Upper lobe of right lung (tissue), 1 donor: ENCODE results near the gene OR2W1. TPM values are rescaled to one million over a fixed set of nuclear protein-coding genes. Genes with fewer than 3 reads are reported as not detected.

ENCODE experiments used
- ATAC-seq: fragments of 200-7000 bp; cut with Tn5 transposase; one replicate; pipeline ENCODE4 v1.9.1; 2020; ENCODE audit warnings: mild to moderate bottlenecking, moderate library complexity
- DNase-seq: peaks from one replicate; pipeline ENCODE4 v3.0.0-alpha.2; 2020
- H3K27ac ChIP-seq: fragments of 200-600 bp; one replicate; pipeline ENCODE4 v1.8.0; 2022
- H3K27me3 ChIP-seq: fragments of 200-600 bp; one replicate; pipeline ENCODE4 v1.8.0; 2022; ENCODE audit warnings: mild to moderate bottlenecking
- H3K36me3 ChIP-seq: fragments of 200-600 bp; one replicate; pipeline ENCODE4 v1.8.0; 2022
- H3K4me1 ChIP-seq: fragments of 200-600 bp; one replicate; pipeline ENCODE4 v1.8.0; 2022
- H3K4me3 ChIP-seq: fragments of 200-600 bp; one replicate; pipeline ENCODE4 v1.8.0; 2022; ENCODE audit warnings: mild to moderate bottlenecking
- H3K9me3 ChIP-seq: fragments of 200-600 bp; one replicate; pipeline ENCODE4 v1.8.0; 2022
- intact Hi-C: fragments of 100-400 bp; cut with DNase I; formaldehyde crosslinking; loops from one replicate; pipeline ENCODE4 v1.11.0; 2022
- total RNA-seq: library from RNA; stranded (reverse); fragmentation: NEBNext Ultra II Directional; extraction: Animal tissue kit (Norgen Biotek cat#: 25700); gene quantifications from one replicate; pipeline ENCODE4 v1.2.1, GENCODE V29; 2021
- TF ChIP-seq, protein P1 (sequence below): fragments of 200-600 bp; IDR thresholded peaks from one replicate; pipeline ENCODE4 v1.8.0; 2022; ENCODE audit warnings: antibody characterized with exemption
- donor health status: DM: no; HTN: yes; CAD: no; lungs with severe emphysema.

Gene OR2W1
- total RNA-seq, 1 donor from 2014 or later, result not detected

DNA sequence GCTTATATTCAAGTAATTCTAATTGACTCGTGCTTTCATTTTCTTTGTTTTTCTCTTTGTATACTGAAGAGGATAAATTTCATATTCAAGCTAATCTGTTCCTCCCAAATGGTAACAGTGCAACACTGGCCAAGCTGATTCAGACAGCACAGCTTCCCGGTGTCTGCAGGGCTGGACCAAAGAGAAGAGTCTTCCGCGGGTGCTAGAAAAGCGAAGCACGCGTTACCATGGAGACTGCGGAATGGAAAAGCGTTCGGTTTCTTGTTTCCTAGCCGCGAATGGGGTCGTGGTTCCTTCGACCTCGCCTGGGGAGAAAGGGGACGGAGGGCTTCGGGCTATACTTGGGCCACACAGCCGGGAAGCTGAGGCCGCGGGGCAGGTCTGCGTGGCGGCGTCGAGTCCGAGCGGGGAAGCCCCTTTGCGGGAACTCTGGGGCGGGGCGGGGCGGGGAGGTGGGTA is 33.7 kb downstream of the OR2W1 start:
- TF ChIP-seq, protein P1, sequence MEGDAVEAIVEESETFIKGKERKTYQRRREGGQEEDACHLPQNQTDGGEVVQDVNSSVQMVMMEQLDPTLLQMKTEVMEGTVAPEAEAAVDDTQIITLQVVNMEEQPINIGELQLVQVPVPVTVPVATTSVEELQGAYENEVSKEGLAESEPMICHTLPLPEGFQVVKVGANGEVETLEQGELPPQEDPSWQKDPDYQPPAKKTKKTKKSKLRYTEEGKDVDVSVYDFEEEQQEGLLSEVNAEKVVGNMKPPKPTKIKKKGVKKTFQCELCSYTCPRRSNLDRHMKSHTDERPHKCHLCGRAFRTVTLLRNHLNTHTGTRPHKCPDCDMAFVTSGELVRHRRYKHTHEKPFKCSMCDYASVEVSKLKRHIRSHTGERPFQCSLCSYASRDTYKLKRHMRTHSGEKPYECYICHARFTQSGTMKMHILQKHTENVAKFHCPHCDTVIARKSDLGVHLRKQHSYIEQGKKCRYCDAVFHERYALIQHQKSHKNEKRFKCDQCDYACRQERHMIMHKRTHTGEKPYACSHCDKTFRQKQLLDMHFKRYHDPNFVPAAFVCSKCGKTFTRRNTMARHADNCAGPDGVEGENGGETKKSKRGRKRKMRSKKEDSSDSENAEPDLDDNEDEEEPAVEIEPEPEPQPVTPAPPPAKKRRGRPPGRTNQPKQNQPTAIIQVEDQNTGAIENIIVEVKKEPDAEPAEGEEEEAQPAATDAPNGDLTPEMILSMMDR, result no peak
- peaks cover 7% of the 10 kb centered on the region for H3K4me1 ChIP-seq
- H3K27ac ChIP-seq, result no peak overlapping the region
- peak; percentile 70 for ATAC-seq
- peak overlapping the region; percentile 45 for H3K4me3 ChIP-seq
- DNase-seq, result no peak
- H3K36me3 ChIP-seq, result no peaks in the 10 kb centered on the region
- no peaks in the 10 kb centered on the region for H3K9me3 ChIP-seq
- H3K27me3 ChIP-seq, result peaks cover 48% of the 10 kb centered on the region
- intact Hi-C loops, result loop anchor here (10.0 kb wide), 1 partner anchor 327 kb away; no protein-coding TSS in a partner anchor

DNA sequence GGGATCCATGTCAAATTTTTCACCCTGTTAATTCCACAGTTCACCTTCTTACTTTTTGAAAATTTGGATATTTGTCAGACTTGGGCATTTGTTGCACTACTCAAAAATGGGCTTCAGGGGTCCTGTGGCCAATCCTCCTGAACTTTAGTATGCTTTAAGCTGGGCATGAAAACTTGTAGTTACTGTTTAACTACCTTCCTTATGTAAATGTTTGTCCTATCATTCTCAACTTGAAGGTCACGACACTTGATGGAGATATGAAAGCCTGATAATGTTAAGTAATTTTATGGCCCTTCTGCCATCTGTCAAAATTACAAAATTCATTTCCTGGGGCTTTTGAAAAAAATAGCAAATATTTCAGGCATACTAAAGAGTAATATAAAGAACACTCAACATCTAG is 35.6 kb downstream of the OR2W1 start:
- TF ChIP-seq, protein P1, result no peak
- DNase-seq (no peak), ATAC-seq (no peak)
- intact Hi-C loops, result no loop called here
- H3K36me3 ChIP-seq, result no peaks in the 10 kb centered on the region
- no peak overlapping the region for H3K4me3 ChIP-seq
- no peak overlapping the region for H3K27ac ChIP-seq
- peaks cover 35% of the 10 kb centered on the region for H3K27me3 ChIP-seq
- peaks cover 6% of the 10 kb centered on the region for H3K4me1 ChIP-seq
- no peaks in the 10 kb centered on the region for H3K9me3 ChIP-seq

DNA sequence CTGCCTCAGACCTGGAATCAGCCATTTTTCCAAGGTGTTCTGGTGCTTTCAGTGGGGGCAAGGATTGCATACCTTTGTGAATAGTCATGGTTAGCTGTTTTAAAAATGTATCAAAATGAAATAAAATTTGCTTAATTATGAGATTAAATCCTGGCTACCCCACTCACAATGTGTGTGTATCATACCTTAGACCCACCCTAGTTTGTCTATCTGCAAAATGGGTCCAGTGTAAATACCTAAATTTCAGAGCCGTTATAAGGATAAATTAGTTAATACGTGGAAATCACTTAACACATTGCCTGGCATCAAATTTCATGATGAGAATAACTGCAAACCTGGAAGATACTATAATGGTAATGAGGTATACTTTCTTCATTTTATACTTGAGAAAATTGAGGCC is 36.9 kb downstream of the OR2W1 start:
- Histone ChIP-seq H3K27ac (no peak overlapping the region), H3K4me1 (peaks cover 6% of the 10 kb centered on the region), H3K4me3 (no peak overlapping the region), H3K27me3 (peaks cover 23% of the 10 kb centered on the region), H3K9me3 (no peaks in the 10 kb centered on the region), H3K36me3 (no peaks in the 10 kb centered on the region)
- no peak for ATAC-seq
- DNase-seq, result no peak
- TF ChIP-seq, protein P1, result no peak
- intact Hi-C loops, result no loop called here

DNA sequence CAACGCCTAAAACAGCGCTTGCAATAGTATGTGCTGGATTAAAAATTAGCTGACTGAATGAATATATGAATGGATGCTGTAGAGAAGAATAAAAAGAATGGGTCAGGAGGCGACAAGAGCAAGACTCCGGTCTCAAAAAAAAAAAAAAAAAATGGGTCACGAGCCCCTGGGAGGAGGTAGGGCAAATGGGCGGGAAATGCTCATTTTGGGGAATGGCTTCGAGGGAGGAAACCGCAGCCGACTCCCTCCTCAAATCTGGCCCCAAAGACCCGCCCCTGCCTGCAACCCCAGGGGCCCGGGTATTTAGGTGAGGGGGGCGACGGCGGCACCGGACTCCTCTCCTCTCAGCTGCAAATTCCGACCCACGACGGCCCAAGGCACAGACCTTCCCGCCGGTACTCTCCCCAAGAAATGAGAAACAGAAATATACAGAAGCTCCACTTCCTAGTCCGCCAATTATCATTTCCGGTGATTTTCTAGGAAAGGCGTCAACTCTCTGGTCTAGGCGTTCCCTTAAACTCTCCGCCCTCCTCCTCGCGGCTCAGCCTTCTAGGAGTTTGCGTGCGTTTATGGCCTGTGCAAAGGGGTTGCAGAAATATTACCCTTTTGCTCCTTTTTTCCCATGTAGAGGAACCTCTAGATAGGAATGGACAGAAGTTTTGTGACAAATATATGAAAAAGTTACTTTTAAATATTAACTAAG is 39.6 kb downstream of the OR2W1 start, which contains the start of gene ZNF311:
ZNF311 (minus strand) TSS at position 133 of the 703 bp plus-strand sequence. CDS start 1,361 bp downstream, outside the sequence.
- Histone ChIP-seq H3K27ac (peak within 1 kb of the TSS; percentile 52), H3K4me1 (no peaks in the 10 kb centered on the region), H3K36me3 (no peaks in the 10 kb centered on the region), H3K4me3 (peak within 1 kb of the TSS; percentile 62), H3K9me3 (no peaks in the 10 kb centered on the region), H3K27me3 (peaks cover 7% of the 10 kb centered on the region)
- intact Hi-C loops, result no loop called here
- peak; percentile 98 for ATAC-seq
- DNase-seq, result peak; percentile 77
- TF ChIP-seq, protein P1, result no peak

DNA sequence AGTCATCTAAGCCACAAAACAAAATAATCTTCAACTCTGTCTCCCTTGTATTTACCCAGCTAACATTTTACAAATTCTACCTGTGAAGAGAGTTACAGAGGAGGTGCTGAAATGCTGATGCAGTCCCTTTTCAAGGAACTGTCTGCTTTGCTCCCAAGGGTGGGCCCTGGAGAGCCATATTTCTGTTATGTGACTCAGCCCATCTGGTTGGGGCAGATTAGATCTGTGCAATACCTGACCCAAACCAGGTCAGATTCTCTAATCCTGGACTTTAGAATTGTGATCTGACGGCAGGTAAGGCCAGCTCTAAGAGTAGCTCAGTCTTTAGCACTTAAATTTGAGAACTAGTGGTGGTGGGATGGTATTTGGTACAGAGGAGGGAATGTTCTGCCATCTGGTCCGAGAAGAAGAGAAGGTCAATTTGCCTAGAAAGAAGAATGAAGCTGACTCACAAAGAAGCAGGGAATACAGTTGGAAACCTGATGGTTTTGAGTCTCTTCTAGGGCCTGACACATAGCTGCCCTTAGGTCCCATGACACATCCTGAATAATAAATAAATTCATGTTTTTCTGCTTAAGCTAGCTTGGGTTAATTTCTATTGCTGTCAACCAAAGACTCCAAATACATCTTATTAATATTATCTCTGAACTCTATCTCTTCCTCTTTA is 48.0 kb downstream of the OR2W1 start:
- H3K27me3 ChIP-seq, result no peaks in the 10 kb centered on the region
- intact Hi-C loops, result no loop called here
- H3K4me1 ChIP-seq, result no peaks in the 10 kb centered on the region
- DNase-seq, result no peak
- ATAC-seq, result no peak
- no peak overlapping the region for H3K27ac ChIP-seq
- TF ChIP-seq, protein P1, result no peak
- no peaks in the 10 kb centered on the region for H3K36me3 ChIP-seq
- no peak overlapping the region for H3K4me3 ChIP-seq
- H3K9me3 ChIP-seq, result no peaks in the 10 kb centered on the region
